ENCODE results near the gene SH3RF3. TPM values are rescaled to one million over a fixed set of nuclear protein-coding genes. Genes with fewer than 3 reads are reported as not detected.

SH3RF3 gene
- total RNA-seq, 2 experiments from 2014 or later: 1.4 TPM

DNA sequence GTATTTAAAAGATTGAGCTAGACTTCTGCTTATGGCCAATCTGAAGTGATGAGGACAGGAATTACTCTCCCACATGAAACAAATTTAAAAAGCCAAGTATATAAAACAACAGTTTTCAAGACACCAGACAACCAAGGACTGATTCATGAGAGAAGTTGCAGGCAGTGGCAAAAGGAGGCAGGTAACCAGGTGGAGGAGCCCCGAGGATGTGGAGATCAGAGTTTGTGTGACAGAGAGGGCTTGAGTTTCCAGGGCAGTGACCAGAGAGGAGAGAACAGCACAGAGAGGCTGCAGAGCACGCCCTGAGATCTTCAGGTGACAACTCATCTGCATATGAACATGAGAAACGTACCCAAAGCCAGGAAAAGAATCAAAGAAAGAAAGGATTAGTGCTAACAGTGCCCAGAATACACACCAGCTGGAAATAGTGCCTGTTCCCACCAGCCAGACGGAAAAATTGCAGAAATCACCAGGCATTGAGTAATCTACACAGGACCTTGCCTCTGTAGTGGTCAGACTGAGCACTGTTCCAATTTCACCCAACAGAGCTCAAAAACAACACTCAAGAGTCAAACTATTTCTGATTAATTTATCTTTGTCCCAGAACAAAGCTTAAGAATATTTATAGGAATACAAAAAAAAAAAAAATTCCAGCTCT, 311.6 kb downstream of the SH3RF3 start:
- DNase-seq: no peak
- Mint-ChIP-seq H3K27me3 (no peaks in the 10 kb centered on the region), H3K9me3 (ENCODE audit: low read depth) (peaks cover 28% of the 10 kb centered on the region), H3K4me3 (no peak overlapping the region), H3K4me1 (no peaks in the 10 kb centered on the region), H3K27ac (no peak overlapping the region), H3K36me3 (ENCODE audit: low read depth) (peaks cover 23% of the 10 kb centered on the region)
- intact Hi-C loops (cut with DNase I, micrococcal nuclease): no loop called here
- CTCF ChIA-PET: no interaction called here
- ATAC-seq: no peak
- POLR2A ChIA-PET: no interaction called here

DNA sequence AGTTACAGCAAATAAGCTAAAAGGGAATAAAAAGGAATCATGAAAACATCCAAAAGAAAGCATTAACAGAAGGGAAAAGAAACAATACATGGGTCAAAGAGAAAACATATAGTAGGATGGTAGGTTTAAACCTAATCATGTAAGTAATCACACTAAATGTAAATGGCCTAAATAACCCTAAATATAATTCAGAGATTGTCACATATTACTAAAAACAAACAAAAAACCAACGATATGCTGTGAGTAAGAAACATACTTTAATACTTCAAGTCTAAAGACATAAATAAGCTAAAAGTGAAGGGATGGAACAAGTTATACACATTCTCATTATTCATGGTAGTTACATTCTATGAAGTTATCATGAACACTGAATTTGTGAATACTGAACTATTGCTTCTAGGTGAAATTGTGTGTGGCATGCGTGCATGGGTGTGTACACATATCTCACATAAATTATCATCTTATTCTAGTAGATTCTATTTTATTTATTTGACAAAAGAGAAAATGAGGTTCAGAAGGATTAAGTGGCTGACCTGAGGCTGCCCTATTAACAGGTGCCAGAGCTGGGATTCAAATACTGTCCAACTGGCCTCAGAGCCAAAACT, 313.8 kb downstream of the SH3RF3 start:
- Mint-ChIP-seq H3K27me3 (no peaks in the 10 kb centered on the region), H3K4me3 (no peak overlapping the region), H3K9me3 (ENCODE audit: low read depth) (peaks cover 28% of the 10 kb centered on the region), H3K4me1 (no peaks in the 10 kb centered on the region), H3K36me3 (ENCODE audit: low read depth) (peaks cover 23% of the 10 kb centered on the region), H3K27ac (no peak overlapping the region)
- no peak for DNase-seq
- ATAC-seq: no peak
- ChIA-PET CTCF (no interaction called here), POLR2A (no interaction called here)
- intact Hi-C loops (cut with DNase I, micrococcal nuclease): no loop called here

DNA sequence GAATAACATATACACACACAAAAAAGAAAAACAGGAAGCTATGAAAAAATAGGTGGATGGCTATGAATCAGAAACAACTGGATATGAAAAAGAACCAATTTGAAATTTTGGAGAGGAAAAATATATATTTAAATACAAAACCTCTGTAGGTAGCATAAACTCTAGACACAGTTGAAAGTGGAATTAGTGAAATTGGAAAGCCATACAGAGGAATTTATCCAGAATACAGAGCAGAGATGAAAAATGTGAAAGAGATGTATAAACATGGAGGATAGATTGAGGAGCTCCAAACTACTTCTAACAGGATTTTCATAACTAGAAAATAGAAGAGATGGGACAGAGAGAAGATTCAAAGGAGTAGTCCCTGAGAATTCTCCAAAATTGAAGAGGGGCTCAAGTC, 315.9 kb downstream of the SH3RF3 start:
- H3K27me3 Mint-ChIP-seq: no peaks in the 10 kb centered on the region
- intact Hi-C loops (cut with DNase I, micrococcal nuclease): no loop called here
- POLR2A ChIA-PET: no interaction called here

DNA sequence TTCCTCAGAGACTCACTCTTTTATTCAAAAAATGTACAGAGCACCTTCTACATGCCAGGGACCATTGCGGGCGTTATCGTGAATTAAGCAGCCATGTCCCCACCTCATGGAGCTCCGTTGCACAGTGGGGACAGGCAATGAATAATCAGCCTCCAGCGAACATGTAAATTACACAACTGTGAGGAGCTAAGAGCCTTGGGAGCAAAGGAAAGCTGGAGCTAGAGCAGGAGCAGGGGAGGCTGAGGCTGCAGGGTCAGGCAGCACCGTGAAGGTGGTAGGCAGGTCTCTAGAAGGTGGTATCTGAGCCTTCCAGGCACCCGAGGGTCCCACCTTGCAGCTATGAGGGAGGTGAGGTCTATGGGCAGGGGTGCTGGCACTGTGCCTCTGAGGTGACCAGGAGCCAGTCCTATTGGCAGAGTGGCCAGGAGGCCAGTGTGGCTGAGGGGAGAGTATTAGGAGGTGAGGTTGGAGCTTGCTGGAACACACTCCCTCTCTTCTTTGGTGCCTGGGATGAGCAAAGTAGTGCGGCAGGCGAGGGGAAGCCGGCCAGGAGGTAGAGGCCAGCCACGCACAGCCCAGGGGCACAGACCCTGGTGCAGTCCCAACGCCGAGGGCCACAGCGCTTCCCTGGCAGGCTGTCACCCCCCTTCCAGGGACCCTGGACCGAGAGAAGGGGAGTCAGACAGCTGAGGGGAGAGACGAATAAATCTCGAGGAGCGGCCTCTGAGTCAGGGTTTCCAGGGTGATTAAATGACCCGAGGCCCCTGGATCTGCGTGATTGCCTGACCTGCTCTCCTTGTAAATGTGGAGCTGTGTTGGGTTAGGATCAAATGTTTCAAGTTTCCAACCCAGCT, 317.5 kb downstream of the SH3RF3 start:
- H3K27ac Mint-ChIP-seq: no peak overlapping the region
- no peak overlapping the region for H3K4me3 Mint-ChIP-seq
- H3K4me1 Mint-ChIP-seq: no peaks in the 10 kb centered on the region
- CTCF ChIA-PET: interaction anchor here (0.5 kb wide), 1 partner anchor 696 kb away, joined by 4 read pairs; no protein-coding TSS in a partner anchor
- DNase-seq: no peak
- POLR2A ChIA-PET: no interaction called here
- H3K27me3 Mint-ChIP-seq: no peaks in the 10 kb centered on the region
- peaks cover 14% of the 10 kb centered on the region for H3K36me3 Mint-ChIP-seq (ENCODE audit: low read depth)
- intact Hi-C loops (cut with DNase I, micrococcal nuclease): no loop called here
- no peak for ATAC-seq
- peaks cover 20% of the 10 kb centered on the region for H3K9me3 Mint-ChIP-seq (ENCODE audit: low read depth)

More for the DNA sequence above, 315.9 kb downstream of the SH3RF3 start:
- Mint-ChIP-seq H3K4me3 (no peak overlapping the region), H3K9me3 (ENCODE audit: low read depth) (peaks cover 28% of the 10 kb centered on the region), H3K4me1 (no peaks in the 10 kb centered on the region), H3K27ac (no peak overlapping the region), H3K36me3 (ENCODE audit: low read depth) (peaks cover 23% of the 10 kb centered on the region)
- no peak for ATAC-seq
- no peak for DNase-seq
- CTCF ChIA-PET: no interaction called here

DNA sequence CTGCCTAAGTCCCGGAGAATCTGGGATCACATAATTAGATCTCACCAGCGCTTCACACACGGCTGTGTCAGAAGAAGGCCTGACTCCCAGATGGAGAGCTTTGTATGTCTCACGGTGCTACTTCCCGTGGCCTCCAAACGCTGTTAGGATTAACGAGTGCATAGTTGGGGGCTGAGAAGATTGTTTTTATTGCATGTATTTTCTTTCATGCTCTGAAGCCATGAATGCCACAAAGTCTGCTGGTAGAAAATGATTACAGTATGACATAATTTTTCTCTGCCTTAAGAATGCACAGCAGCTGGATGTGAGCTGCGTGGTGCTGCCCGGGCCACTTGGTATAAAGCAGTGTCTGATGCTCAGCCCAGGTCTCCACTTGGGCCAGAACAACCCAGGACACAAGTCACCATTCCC, 318.3 kb downstream of the SH3RF3 start:
- Mint-ChIP-seq H3K4me1 (no peaks in the 10 kb centered on the region), H3K4me3 (no peak overlapping the region), H3K27ac (no peak overlapping the region), H3K27me3 (no peaks in the 10 kb centered on the region), H3K36me3 (ENCODE audit: low read depth) (peaks cover 13% of the 10 kb centered on the region), H3K9me3 (ENCODE audit: low read depth) (peaks cover 16% of the 10 kb centered on the region)
- ATAC-seq (no peak), DNase-seq (no peak)
- intact Hi-C loops (cut with DNase I, micrococcal nuclease): no loop called here
- ChIA-PET CTCF (no interaction called here), POLR2A (no interaction called here)

DNA sequence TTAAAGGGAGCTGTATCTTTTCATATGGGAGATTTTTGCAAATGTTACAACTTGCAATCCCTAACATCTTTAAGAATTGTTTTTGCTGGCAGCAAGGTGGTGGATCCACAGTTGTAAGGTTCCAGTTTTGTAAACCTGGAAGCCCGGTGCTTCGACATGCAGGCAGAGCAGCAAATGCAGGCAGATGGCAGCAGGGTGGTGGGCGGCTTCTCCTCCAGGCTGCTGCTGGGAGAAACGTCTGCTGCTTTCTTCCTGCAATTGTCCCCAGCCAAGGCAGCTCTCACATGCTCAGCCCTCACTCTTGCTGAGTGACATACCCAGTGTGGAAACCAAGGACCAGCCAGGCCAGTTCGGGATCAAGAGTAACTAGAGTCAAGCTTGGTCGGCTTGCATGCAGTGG, 318.8 kb downstream of the SH3RF3 start:
- Mint-ChIP-seq H3K27me3 (no peaks in the 10 kb centered on the region), H3K36me3 (ENCODE audit: low read depth) (peaks cover 8% of the 10 kb centered on the region), H3K9me3 (ENCODE audit: low read depth) (peaks cover 11% of the 10 kb centered on the region), H3K4me1 (no peaks in the 10 kb centered on the region), H3K27ac (no peak overlapping the region), H3K4me3 (no peak overlapping the region)
- ATAC-seq (no peak), DNase-seq (no peak)
- POLR2A ChIA-PET: no interaction called here
- CTCF ChIA-PET: no interaction called here
- intact Hi-C loops (cut with DNase I, micrococcal nuclease): loop anchor here in 1 of 2 experiments (2.0 kb wide), 1 partner anchor 69 kb away; no protein-coding TSS in a partner anchor

DNA sequence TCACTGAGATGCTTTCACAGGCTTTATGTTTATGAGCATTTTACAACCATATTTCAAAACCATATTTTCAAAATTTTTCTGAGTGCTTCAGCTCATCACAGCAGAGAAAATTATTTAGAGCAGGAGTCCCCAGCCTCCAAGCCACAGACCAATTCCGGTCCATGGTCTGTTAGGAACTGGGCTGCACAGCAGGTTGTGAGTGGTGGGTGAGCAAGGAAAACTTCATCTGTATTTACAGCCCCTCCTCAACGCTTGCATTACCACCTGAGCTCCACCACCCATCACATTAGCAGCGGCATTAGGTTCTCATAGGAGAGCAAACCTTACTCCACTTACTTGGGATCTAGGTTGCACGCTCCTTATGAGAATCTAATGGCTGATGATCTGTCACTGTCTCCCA, 319.2 kb downstream of the SH3RF3 start:
- Mint-ChIP-seq H3K27ac (no peak overlapping the region), H3K36me3 (ENCODE audit: low read depth) (peaks cover 8% of the 10 kb centered on the region), H3K4me1 (no peaks in the 10 kb centered on the region), H3K4me3 (no peak overlapping the region), H3K27me3 (no peaks in the 10 kb centered on the region), H3K9me3 (ENCODE audit: low read depth) (peaks cover 9% of the 10 kb centered on the region)
- ATAC-seq: no peak
- POLR2A ChIA-PET: no interaction called here
- intact Hi-C loops (cut with DNase I, micrococcal nuclease): loop anchor here in 1 of 2 experiments (2.0 kb wide), 1 partner anchor 69 kb away; no protein-coding TSS in a partner anchor
- DNase-seq: no peak
- CTCF ChIA-PET: no interaction called here

DNA sequence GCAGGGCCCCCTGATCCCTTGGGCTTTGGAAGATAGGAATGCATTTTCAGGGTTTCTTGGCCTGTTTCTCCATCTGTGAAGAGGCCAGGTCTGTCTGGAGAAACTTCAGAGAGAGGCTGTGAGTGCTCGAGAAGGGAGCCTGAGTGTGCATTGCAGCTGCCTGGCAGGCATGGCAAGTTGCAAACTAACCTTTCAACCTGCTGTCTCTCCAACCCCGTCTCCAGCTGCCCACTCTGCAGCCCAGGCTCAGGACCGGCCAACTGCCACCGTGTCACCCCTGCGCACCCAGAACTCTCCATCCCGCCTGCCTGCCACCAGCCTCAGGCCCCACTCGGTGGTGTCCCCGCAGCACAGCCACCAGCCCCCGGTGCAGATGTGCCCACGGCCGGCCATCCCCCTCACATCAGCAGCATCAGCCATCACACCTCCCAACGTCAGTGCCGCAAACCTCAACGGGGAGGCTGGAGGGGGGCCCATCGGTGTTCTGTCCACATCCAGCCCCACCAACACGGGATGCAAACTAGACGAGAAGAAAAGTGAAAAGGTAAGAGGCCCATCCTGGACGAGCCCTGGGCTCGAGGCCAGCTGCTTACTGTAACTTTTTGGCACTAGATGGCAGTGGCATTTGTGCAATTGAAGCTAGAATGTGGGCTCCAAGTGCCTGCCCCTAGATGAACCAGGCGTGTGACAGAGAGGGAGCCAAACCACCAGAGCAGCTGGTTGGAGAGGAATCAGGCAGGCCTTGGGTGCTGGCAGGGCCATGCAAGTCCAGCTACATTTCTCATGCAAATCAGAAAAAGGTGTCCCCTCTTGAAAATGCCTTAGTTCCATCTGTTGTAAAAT, 320.2 kb downstream of the SH3RF3 start:
- Mint-ChIP-seq H3K36me3 (ENCODE audit: low read depth) (peaks cover 8% of the 10 kb centered on the region), H3K27ac (no peak overlapping the region)

DNA sequence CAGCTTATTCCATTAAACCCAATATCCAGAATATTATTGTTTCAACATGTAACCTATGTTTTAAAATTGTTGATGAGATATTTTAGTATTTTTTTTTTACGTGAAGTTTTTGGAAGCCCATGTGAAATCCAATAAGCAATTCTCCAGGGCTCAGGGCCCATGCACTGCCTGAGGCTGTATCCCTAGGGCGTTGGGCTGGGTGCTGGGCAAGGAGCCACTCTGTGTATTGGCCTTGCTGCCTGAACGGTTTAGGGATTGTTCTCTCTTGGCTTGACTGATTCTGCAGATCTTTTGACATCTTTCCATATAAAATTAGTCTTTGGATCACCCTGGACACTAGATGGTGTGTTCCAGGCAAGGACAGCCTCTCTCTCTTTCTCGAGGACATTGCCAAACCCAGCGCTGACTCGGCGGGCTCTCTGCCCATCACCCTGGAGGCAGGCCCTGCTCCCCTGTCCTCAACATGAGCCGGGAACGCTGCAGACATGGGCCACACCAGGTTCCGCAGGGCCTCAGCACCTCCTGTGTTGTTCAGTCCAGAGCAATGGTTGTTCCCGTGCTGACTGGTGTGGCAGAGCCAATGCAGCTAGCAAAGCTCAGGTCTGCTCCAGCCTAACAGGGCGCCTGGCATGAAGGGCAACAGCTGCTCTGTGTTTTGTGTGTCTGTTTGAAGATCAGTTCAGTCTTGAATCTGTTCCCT, 321.7 kb downstream of the SH3RF3 start:
- intact Hi-C loops (cut with DNase I, micrococcal nuclease): no loop called here
- DNase-seq (no peak), ATAC-seq (no peak)
- H3K27me3 Mint-ChIP-seq: no peaks in the 10 kb centered on the region
- H3K9me3 Mint-ChIP-seq (ENCODE audit: low read depth): no peaks in the 10 kb centered on the region
- CTCF ChIA-PET: interaction anchor here (0.7 to 1.3 kb wide), 3 partner anchors 95 to 565 kb away, joined by 4 read pairs; no protein-coding TSS in a partner anchor
- H3K4me3 Mint-ChIP-seq: no peak overlapping the region
- POLR2A ChIA-PET: no interaction called here
- peaks cover 15% of the 10 kb centered on the region for H3K4me1 Mint-ChIP-seq
- no peaks in the 10 kb centered on the region for H3K36me3 Mint-ChIP-seq (ENCODE audit: low read depth)
- no peak overlapping the region for H3K27ac Mint-ChIP-seq

More for the DNA sequence above, 320.2 kb downstream of the SH3RF3 start:
- CTCF ChIA-PET: interaction anchor here (1.0 kb wide), 1 partner anchor 61 kb away, joined by 3 read pairs; no protein-coding TSS in a partner anchor
- no peak overlapping the region for H3K4me3 Mint-ChIP-seq
- POLR2A ChIA-PET: no interaction called here
- DNase-seq (no peak), ATAC-seq (no peak)
- H3K4me1 Mint-ChIP-seq: peaks cover 4% of the 10 kb centered on the region
- intact Hi-C loops (cut with DNase I, micrococcal nuclease): loop anchor here in 1 of 2 experiments (2.0 kb wide), 1 partner anchor 68 kb away; no protein-coding TSS in a partner anchor
- H3K9me3 Mint-ChIP-seq (ENCODE audit: low read depth): peaks cover 6% of the 10 kb centered on the region
- H3K27me3 Mint-ChIP-seq: no peaks in the 10 kb centered on the region

DNA sequence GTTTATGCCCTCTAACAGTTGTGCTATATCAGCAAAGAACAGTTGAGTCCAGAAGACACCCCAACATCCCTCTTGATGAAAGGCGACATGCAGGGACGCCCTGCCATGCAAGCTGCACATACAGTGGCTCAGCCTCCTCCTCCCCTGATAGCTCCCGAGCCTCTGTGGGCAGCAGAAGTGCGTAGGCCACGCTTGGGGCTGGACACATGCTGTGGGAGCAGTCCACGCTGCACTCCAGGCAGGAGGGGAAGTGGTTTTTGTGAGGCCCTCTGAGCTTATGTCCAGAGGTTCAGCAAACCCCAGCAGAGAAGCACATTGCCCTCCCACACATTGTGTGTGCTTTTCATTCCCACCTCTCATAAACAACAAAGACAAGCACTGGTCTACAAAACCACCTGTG, 322.7 kb downstream of the SH3RF3 start:
- ChIA-PET POLR2A (no interaction called here), CTCF (interaction anchor here (1.3 kb wide), 1 partner anchor 95 kb away, joined by 4 read pairs; no protein-coding TSS in a partner anchor)
- intact Hi-C loops (cut with DNase I, micrococcal nuclease): no loop called here
- no peak for ATAC-seq
- DNase-seq: no peak
- Mint-ChIP-seq H3K27ac (no peak overlapping the region), H3K36me3 (ENCODE audit: low read depth) (no peaks in the 10 kb centered on the region), H3K4me3 (no peak overlapping the region), H3K27me3 (no peaks in the 10 kb centered on the region), H3K9me3 (ENCODE audit: low read depth) (no peaks in the 10 kb centered on the region), H3K4me1 (peaks cover 17% of the 10 kb centered on the region)

Data from activated CD4-positive, alpha-beta T cell treated with anti-CD3 and anti-CD28 coated beads for 36 hours (primary cell).